Epithelial cell of esophagus (primary cell): ENCODE results near the gene DDX28.
"Not testable (repeated sequence)": the region's sequence is repeated elsewhere in the genome, so short reads cannot be mapped to it uniquely, and the experiment has no call there.

Experiments
- DNase-seq: peaks from one replicate; pipeline ENCODE4 v3.0.0; 2010; ENCODE audit warnings: low read depth
- H3K4me3 ChIP-seq: 2 replicates; pipeline ENCODE4 v1.5.1; 2011; ENCODE audit warnings: mild to moderate bottlenecking, low read length, control low read depth
- CTCF ChIP-seq: IDR thresholded peaks from 2 replicates; pipeline ENCODE4 v1.5.1; 2011; ENCODE audit warnings: low read depth, mild to moderate bottlenecking, low read length, control low read depth, inconsistent platforms; ENCODE audit not compliant: insufficient read depth; ENCODE audit errors: missing control alignments

DDX28 gene

DNA sequence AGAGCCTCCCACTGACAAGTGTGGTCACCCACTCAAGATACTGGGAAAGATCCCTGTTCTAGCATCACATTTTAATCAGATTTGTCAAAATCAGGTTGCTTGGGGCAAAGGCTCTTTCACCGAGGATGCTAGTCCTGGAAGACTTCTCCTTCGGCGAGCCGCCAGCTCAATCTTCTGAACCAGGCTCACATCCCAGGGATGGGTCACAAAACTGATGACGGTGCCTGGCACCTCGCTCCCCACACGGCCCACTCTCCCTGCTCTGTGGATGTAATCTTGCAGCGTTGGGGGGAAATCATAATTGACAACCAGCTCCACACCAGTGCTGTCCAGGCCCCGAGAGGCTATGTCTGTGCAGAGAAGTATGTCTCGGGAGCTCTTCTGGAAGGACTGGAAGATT is 1.5 kb downstream of the DDX28 start:
- H3K4me3 ChIP-seq = peak overlapping the region; percentile 97
- no peak for TF ChIP-seq CTCF
- DNase-seq = no peak

- TF ChIP-seq CTCF = no peak
- no peak for DNase-seq
- H3K4me3 ChIP-seq = no peak overlapping the region
These were observed 3.8 kb downstream of the DDX28 start for GRCh38 chr16:68019167-68019680.

- no peak for DNase-seq
- no peak for TF ChIP-seq CTCF
- no peak within 1 kb of the TSS for H3K4me3 ChIP-seq
These were observed 7.4 kb downstream of the DDX28 start, which contains the start of gene DPEP2NB for GRCh38 chr16:68015681-68016080. Gene DPEP2NB (minus strand): TSS chr16:68015911. CDS start chr16:68015770, 141 bp downstream.

GRCh38 chr16:68013440-68013839 is 9.6 kb downstream of the DDX28 start:
- no peak for TF ChIP-seq CTCF
- no peak overlapping the region for H3K4me3 ChIP-seq
- DNase-seq = peak; percentile 92

DNA sequence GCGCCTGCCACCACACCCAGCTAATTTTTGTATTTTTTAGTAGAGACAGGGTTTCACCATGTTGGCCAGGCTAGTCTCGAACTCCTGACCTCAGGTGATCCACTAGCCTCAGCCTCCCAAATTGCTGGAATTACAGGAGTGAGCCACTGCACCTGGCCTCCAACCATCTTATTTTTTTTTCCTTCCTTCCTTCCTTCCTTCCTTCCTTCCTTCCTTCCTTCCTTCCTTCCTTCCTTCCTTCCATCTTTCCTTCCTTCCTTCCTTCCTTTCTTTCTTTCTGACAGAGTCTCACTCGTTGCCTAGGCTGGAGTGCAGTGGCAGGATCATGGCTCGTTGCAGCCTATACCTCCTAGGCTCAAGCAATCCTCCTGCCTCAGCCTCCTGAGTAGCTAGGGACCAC is 13.2 kb downstream of the DDX28 start:
- not testable (repeated sequence) for DNase-seq, H3K4me3 ChIP-seq

GRCh38 chr16:68009157-68009735 is 13.8 kb downstream of the DDX28 start:
- DNase-seq = no peak
- H3K4me3 ChIP-seq = no peak overlapping the region
- TF ChIP-seq CTCF = no peak

DNA sequence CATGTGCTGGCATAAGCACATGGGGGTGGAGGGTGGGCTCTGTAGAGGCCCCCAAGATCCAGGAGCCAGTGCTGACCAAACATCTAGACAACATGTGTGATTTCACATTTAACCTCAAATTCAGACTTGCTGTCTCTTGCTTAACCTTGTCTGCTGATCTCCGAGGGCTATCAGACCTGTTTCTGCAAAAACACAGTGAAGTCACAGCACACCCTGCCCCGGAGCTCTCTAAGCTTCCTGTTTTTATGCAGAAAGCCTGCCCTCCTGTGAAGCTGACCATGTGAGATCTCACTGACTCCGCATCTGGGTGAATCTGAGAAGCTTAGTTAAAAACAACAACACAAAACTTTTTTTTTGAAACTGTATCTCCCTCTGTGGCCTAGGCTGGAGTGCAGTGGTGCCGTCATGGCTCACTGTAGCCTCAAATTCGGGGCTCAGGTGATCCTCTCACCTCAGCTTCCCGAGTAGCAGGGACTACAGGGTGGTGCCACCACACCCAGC is 17.2 kb downstream of the DDX28 start:
- peak; percentile 97 for DNase-seq
- no peak for TF ChIP-seq CTCF
- H3K4me3 ChIP-seq = no peak overlapping the region
